Ectodermal cell (in vitro differentiated cells): ENCODE data around the gene FXYD7.

Experiments
- H3K27ac ChIP-seq: 2 replicates; pipeline ENCODE4 v1.7.0; 2013; ENCODE audit warnings: mild to moderate bottlenecking, low read depth, low read length; ENCODE audit not compliant: insufficient read depth, poor library complexity, severe bottlenecking
- H3K27me3 ChIP-seq: 2 replicates; pipeline ENCODE4 v1.7.0; 2013; ENCODE audit warnings: mild to moderate bottlenecking, low read length; ENCODE audit not compliant: insufficient read depth, control insufficient read depth, poor library complexity, severe bottlenecking
- H3K36me3 ChIP-seq: one replicate; pipeline ENCODE4 v1.7.0; 2013; ENCODE audit warnings: low read length; ENCODE audit not compliant: control insufficient read depth, insufficient read depth
- H3K4me1 ChIP-seq: one replicate; pipeline ENCODE4 v1.7.0; 2013; ENCODE audit warnings: low read length; ENCODE audit not compliant: control insufficient read depth, insufficient read depth
- H3K4me3 ChIP-seq: 2 replicates; pipeline ENCODE4 v1.7.0; 2013; ENCODE audit warnings: low read depth, low read length, control low read depth; ENCODE audit not compliant: insufficient read depth
- H3K9me3 ChIP-seq: 2 replicates; pipeline ENCODE4 v1.7.0; 2013; ENCODE audit warnings: mild to moderate bottlenecking, low read length, moderate library complexity; ENCODE audit not compliant: control insufficient read depth
- WGBS, 2 experiments: methylation state at CpG; one replicate each; pipeline ENCODE4 v1.1.7; 2013; ENCODE audit warnings: missing lambda C conversion rate in 2 of 2; 5-methylcytosine and 5-hydroxymethylcytosine counted together

Gene FXYD7

DNA sequence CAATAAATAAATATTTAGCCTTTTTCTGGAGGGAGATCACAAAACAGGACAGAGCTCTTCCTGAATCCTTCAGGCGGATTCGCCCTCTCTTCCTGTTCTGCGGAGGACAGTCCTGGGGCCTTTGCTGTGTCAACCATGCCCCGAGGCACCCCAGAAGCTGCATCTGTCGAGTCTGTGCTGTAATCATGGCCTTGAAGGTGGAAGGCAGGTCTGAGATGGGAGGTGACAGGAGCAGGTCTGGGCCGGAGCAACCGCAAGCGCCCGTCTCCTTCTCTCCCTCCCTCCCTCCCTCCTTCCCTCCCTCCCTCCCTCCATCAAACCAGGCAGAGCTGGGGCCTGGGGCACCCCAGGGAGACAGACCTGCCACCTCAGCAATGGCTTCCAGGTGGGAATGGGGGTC is 32.1 kb upstream of the FXYD7 start:
- Histone ChIP-seq H3K9me3 (no peaks in the 10 kb centered on the region), H3K27me3 (no peaks in the 10 kb centered on the region), H3K4me3 (no peak overlapping the region), H3K27ac (no peak overlapping the region), H3K4me1 (peaks cover 13% of the 10 kb centered on the region), H3K36me3 (no peaks in the 10 kb centered on the region)
- 71 to 75% methylated on average over 5 of the region's 9 CpGs for WGBS, 2 experiments

DNA sequence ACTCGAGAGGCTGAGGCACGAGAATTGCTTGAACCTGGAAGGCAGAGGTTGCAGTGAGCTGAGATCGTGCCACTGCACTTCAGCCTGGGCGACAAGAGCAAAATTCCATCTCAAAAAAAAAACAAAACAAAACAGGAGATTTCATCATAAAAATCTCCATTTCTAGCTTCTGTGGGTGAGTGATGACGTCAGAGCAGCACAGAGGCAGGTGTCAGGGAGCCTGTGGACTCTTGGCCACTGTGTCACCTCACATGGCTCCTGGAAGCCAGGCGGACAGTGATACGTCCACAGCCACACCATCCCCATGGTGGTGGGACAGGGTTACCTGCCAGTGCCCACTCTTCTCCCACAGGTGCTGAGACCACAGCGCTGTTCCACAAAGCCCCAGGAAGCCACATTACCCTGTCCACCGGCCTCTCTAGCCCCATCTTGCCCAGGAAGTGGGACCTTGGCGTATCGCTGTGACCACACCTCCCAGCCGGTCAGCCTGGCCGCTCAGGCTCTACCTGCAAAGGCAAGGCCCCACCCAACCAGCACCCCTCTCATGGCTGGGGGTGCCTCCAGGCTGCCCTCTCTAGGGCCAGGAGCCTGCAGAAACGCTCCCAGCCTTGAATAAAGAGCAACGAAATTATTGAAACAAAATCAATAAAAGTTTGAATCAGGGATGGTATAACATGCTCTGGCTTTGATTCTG is 29.9 kb upstream of the FXYD7 start:
- no peaks in the 10 kb centered on the region for H3K9me3 ChIP-seq
- no peaks in the 10 kb centered on the region for H3K36me3 ChIP-seq
- no peak overlapping the region for H3K4me3 ChIP-seq
- no peak overlapping the region for H3K27ac ChIP-seq
- 89 to 90% methylated on average over 15 of the region's 15 CpGs for WGBS, 2 experiments
- H3K4me1 ChIP-seq: peaks cover 20% of the 10 kb centered on the region
- no peaks in the 10 kb centered on the region for H3K27me3 ChIP-seq

DNA sequence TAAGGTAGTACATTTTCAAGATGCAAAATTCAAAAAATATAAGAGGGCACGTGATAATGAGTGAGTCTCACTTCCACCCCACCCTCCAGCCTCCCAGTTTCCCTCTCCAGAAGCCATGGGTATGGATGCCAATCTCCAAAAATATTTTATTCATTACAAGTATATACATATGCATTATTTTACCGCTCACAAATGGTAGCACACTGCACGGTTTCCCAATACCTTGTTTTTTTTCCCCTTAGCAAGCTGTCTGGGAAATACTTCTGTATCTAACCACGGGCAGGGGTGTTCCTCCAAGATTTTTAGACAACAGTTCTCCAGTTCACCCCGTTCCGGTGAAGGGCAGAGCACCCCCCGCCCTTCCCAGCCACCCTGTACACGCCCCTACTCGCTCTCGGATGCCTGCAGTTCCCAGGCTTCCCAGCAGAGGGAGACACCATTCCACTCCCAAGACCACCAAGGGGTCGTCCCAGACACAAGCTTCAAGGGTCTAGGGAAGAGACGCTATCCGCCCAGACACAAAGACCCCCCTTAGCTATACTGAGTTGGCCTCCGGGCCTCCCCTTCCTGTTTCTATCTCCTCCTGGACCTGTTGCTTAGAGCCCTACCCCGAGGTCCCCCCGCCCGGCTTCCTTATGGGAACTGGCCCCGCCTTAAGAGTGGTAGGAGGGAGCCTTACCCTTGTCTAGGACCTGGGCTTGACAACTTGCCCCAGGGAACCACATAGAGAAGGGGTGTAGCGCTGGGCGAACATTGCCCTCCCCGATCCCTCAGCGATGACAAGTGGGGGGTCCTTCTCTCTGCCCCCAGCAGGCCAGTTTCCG is 28.5 kb upstream of the FXYD7 start:
- Histone ChIP-seq H3K27ac (no peak overlapping the region), H3K27me3 (no peaks in the 10 kb centered on the region), H3K4me3 (peak overlapping the region; percentile 3), H3K9me3 (no peaks in the 10 kb centered on the region), H3K36me3 (no peaks in the 10 kb centered on the region), H3K4me1 (peaks cover 20% of the 10 kb centered on the region)
- WGBS, 2 experiments: 17 to 19% methylated on average over 23 of the region's 23 CpGs

DNA sequence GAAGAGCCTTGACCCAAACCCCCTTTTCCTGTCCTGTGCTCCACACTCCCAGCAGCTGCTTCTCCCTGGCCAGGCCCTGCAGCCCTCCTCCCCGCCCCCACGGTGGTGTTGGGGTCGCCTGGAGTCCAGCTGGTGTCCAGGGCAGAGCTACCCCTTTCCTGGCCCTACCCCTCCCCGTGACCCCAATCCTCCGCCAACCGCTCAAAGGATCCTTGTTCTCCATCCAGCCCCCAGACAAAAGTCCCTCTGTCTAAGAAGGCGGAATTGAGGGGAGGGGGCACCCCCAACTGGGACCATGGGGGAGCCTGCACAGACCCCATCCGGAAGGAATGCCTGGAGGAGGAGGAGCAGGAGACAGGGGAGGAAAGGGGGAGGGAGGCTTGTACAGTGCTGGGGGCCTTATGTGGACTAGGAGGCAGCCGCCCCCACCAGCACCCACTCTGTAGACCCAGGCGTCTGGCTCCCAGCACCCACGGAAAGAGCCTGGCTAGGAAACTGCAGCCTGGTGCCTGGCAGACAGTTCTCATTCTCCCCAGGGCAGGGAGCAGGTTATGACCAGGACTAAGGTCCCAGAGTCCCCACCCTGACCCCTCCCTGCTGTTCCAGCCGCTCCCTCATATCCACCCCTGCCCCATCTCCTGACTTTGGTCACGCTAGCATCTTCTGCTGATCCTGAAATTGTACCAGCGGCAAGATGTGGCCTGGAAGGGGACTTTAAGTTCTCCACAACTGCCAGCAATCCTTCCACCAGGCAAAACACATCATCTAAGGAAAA is 27.7 kb upstream of the FXYD7 start, which contains the start of gene FXYD3:
Gene FXYD3, plus strand, starts transcription at position 647 of the 775 bp plus-strand sequence. CDS start 3,554 bp downstream, outside the sequence.
- H3K27me3 ChIP-seq: no peaks in the 10 kb centered on the region

DNA sequence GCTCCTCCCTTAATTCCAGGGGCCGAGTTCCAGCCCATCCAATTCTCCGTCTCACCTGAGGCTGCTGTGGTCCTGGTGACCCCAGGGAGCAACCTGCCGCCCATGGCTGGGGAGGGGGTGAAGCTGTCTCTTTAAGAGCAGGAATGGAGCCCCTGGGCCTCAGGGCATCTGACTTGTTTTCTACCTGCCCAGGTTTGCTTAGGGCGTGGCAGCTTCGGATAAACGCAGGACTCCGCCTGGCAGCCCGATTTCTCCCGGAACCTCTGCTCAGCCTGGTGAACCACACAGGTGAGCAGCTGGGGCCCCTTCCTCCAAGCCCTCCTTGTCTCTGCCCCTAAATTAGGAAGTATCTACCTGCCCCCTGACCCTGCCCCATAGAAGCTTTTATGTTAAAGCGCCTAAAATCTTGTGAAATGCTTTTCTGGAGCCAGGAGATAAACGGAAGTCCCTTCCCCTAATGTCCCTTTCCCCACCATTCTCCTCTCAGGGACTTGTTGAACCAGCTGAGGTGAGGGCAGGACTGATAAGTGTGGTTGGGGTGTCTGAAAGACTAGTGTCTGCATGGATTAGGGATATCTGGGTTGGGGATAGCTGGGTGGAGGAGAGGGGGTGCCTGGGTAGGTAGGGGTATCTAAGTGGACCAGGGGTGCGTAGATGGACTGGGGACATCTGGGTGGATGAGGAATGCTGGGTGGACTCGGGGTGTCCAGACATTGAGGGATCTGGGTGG is 26.8 kb upstream of the FXYD7 start:
- 92% methylated on average over 13 of the region's 13 CpGs for WGBS, 2 experiments

More for the DNA sequence above, 27.7 kb upstream of the FXYD7 start, which contains the start of gene FXYD3:
- H3K27ac ChIP-seq: no peak within 1 kb of the TSS
- 69 to 71% methylated on average over 14 of the region's 14 CpGs for WGBS, 2 experiments
- peaks cover 20% of the 10 kb centered on the region for H3K4me1 ChIP-seq
- peak within 1 kb of the TSS; percentile 3 for H3K4me3 ChIP-seq
- no peaks in the 10 kb centered on the region for H3K36me3 ChIP-seq
- H3K9me3 ChIP-seq: no peaks in the 10 kb centered on the region

DNA sequence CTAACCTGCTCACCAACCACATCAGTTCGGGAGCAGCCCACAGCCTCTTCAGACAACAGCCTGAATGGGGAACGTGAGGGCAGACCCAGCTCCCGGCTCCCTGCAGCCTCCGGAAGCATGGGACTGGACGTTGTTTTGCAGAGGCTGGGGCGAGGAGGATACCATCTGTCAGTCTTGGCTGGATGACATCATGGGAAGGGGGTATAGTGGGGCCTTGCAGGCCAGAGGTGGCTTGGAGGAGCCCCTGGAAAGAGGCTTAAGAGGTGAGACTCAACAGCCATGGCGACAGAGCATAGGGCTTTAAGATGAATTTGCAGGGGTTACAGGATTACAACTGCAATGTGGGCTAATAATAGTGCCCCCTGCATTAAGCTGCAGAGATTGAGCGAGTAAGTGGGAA is 25.9 kb upstream of the FXYD7 start:
- Histone ChIP-seq H3K4me1 (peaks cover 20% of the 10 kb centered on the region), H3K27me3 (no peaks in the 10 kb centered on the region), H3K4me3 (no peak overlapping the region), H3K9me3 (no peaks in the 10 kb centered on the region), H3K36me3 (no peaks in the 10 kb centered on the region), H3K27ac (no peak overlapping the region)
- WGBS, 2 experiments: 66 to 72% methylated on average over 8 of the region's 8 CpGs

More for the DNA sequence above, 26.8 kb upstream of the FXYD7 start:
- Histone ChIP-seq H3K27me3 (no peaks in the 10 kb centered on the region), H3K9me3 (no peaks in the 10 kb centered on the region), H3K36me3 (no peaks in the 10 kb centered on the region), H3K4me1 (peaks cover 20% of the 10 kb centered on the region), H3K27ac (no peak overlapping the region), H3K4me3 (no peak overlapping the region)

DNA sequence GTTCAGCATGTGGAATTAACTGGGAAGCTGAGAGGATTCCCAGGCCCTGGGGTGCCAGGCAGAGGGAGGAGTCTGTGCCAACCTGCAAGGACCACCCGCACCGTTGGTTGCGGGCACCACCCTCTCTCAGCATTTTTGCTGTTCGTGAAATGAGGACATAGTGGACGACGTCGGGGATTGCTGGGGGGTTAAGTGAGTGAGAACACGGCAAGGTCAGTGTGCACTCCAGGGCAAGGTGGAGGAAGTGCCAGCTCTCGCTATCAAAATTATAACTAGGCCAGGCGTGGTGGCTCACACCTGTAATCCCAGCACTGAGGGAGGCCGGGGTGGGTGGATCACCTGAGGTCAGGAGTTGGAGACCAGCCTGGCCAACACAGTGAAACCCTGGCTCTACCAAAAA is 25.3 kb upstream of the FXYD7 start:
- 87 to 88% methylated on average over 11 of the region's 11 CpGs for WGBS, 2 experiments
- no peaks in the 10 kb centered on the region for H3K9me3 ChIP-seq
- H3K27ac ChIP-seq: no peak overlapping the region
- H3K36me3 ChIP-seq: no peaks in the 10 kb centered on the region
- H3K27me3 ChIP-seq: no peaks in the 10 kb centered on the region
- H3K4me1 ChIP-seq: peaks cover 25% of the 10 kb centered on the region
- H3K4me3 ChIP-seq: no peak overlapping the region

DNA sequence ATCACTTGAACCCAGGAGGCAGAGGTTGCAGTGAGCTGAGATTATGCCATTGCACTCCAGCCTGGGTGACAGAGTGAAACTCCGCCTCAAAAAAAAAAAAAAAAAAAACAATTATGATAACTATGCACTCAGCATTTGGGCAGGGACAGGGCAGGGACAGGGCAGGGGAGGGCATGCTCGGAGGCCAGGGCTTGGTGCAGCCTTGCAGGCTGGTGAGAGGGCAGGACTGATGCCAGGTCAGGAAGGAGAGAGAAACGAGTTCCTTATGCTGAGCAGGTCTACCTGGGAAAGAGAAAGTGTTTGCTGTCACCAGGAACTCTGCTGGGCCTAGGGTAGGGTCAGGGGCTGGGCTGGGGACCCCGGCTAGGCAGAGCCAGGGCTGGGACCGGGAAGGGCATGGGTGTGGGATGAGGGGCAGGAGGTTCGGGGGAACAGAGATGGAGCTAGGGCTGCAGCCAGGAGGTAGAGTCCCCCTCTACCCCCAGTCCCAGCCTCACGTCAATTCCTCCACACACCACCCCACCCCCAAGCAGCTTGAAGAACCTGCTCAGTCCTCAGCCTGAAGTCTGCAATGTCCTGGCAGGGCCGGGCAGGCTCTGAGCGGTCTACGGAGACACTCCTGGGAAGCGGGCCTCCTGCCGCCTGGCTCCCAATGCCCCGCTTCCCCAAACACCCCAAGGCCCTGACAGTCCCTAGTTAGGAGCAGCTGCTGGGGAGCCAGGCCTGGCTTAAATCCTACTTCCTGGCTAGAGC is 24.6 kb upstream of the FXYD7 start:
- peaks cover 31% of the 10 kb centered on the region for H3K4me1 ChIP-seq
- 84 to 86% methylated on average over 13 of the region's 13 CpGs for WGBS, 2 experiments
- H3K9me3 ChIP-seq: no peaks in the 10 kb centered on the region
- no peak overlapping the region for H3K4me3 ChIP-seq
- H3K27me3 ChIP-seq: no peaks in the 10 kb centered on the region
- no peak overlapping the region for H3K27ac ChIP-seq
- no peaks in the 10 kb centered on the region for H3K36me3 ChIP-seq

DNA sequence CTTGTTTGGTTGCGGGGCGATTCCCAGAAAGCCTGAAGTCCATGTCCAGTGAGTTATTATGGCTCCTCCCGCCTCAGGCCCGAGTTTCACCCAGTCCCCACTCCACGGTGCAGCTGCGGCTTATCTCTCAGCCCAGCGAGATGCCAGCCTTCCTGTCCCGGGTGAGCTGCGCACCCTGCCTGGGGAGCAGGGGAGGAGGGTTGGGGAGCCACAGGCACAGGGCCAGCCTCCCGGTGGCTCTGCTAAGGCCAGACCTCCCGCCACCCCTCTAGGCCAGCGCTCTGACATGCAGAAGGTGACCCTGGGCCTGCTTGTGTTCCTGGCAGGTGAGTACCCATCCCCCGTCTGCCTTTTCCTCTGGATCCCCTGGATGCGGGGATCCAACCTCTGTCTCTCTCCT is 24.0 kb upstream of the FXYD7 start:
- Histone ChIP-seq H3K27me3 (no peaks in the 10 kb centered on the region), H3K27ac (no peak overlapping the region), H3K9me3 (no peaks in the 10 kb centered on the region), H3K4me1 (peaks cover 31% of the 10 kb centered on the region), H3K4me3 (no peak overlapping the region), H3K36me3 (no peaks in the 10 kb centered on the region)
- WGBS, 2 experiments: 88 to 89% methylated on average over 14 of the region's 14 CpGs
